GM18499 (cell line): ENCODE measurements around the gene CFAP46.
"Not testable (repeated sequence)": the region's sequence is repeated elsewhere in the genome, so short reads cannot be mapped to it uniquely, and the experiment has no call there.

Experiments used
- ATAC-seq: cut with Tn5 transposase; IDR thresholded peaks from one replicate; pipeline ENCODE4 v1.9.1; 2021; ENCODE audit warnings: moderate number of reproducible peaks; ENCODE audit not compliant: insufficient read depth, unreplicated experiment

The CFAP46 gene

DNA sequence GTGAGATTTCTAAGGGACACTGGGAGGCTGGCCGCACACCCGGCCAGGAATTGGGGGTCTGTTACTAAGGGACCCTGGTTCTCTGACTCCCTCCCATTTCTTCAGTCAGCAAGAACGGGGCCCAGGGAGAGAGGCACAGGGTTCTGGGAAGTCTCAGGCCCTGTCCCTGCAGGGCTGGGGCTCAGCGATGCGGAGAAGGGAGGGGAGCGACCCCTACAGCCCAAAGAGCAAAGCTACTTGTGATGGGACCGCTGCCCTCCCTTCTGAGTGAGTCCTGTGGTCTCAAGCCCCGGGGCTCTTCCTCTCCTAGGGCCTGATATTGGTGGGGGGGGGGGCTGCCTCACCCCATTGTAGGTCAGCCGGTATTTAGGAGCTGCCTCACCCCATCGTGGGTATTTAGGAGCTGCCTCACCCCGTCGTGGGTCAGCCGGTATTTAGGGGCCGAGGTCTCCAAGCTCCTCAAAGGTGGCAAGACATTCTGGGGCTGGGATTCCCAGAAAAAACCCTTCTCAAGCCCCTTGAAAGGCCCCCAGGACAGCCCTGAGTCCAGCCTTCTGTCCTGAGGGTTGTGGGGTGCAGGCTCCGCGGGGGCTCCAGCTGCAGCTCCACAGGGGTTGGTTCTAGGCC lies 139.6 kb downstream of the CFAP46 start:
- no peak for ATAC-seq

- no peak for ATAC-seq
Measured at GRCh38 chr10:132802048-132802447, 140.3 kb downstream of the CFAP46 start.

DNA sequence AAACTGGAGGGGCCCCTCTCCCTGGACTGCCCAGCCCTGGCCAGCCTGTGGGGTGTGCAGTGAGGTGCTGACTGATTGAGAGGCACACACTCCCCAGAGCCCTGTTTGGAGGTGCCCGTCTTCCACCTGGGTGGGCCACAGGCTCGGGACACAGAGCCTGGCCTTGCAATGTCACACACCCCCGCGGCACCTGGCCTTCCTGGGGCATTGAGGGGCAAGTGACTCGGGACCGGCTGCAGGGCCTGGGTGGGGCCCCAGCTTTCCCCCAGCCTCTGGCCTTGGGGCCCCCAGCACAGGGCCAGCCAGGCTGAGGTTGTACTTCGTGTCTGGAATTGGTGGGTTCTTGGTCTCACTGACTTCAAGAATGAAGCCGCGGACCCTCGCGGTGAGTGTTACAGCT lies 142.5 kb downstream of the CFAP46 start:
- ATAC-seq: no peak

- no peak for ATAC-seq
Measured at GRCh38 chr10:132798876-132799275, 143.5 kb downstream of the CFAP46 start.

GRCh38 chr10:132798403-132798802 lies 144.0 kb downstream of the CFAP46 start:
- no peak for ATAC-seq

GRCh38 chr10:132797986-132798385 lies 144.4 kb downstream of the CFAP46 start:
- not testable (repeated sequence) for ATAC-seq

GRCh38 chr10:132796846-132797245 lies 145.5 kb downstream of the CFAP46 start:
- ATAC-seq: no peak

DNA sequence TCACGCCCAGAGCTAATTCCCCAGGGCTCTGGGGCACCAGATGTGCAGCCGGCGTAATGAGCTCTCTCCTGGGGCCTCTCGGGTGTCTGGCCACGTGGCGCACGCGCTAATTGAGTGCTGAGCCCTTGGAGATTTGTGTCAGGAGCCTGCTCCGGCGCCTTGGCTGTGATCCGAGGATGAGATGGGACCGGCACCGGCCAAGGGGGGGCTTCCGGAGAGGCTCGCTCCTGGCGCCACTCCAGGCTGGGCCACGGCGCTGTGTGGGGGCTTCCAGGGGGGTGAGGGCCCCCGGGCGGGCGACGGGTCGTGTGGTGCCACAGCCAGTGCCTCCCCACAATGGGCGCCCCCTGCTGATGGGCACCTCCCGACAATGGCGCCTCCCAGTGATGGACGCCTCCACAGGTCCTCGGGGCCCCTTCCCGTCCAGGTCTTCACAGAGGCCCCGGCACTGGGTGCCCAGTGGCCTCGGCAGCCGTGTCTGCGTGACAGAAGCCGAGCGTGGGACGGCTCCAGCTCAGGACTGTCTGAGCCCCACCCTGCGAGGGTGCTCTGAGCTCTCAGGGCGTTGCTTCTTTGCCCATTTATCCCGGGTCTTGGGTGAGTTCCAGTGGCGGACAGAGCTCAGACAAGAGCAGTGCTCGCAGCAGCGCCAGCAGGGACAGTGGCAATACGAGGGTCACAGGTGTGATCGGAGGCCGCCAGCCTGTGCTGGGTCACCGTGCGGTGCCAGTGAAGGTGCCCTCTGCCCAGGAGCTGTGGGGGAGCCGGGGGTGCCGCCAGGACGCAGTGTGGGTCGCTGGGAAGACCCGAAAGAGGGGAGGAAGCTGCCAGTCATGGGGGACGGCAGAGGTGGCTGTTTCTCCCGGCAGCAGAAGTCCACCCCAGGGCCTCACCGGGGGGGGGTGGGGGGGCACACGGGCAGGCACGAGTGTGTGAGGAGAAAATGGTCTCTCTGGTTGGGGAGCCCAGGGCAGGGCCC lies 148.2 kb downstream of the CFAP46 start:
- no peak for ATAC-seq

DNA sequence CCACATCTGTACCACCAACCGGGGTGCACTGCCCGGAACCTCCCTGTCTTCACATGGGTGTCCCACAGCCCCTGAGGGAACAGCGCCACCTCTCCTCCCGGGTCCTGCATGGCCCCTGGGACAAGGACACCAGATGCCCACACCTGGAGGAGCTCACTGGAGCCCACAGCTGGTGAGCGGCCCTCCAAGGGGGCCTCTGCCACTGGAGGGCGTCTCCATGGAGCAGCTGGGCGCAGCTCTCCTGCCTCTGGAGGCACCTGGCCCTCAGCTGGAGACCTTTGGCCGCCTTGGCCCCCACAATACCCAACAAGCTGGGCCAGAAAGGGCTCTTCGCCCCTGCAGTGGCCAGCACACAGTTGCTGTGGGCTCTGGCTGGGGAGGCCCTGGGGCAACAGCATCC lies 149.2 kb downstream of the CFAP46 start:
- ATAC-seq: no peak

- ATAC-seq: no peak
Measured at GRCh38 chr10:132792796-132793195, 149.6 kb downstream of the CFAP46 start.

DNA sequence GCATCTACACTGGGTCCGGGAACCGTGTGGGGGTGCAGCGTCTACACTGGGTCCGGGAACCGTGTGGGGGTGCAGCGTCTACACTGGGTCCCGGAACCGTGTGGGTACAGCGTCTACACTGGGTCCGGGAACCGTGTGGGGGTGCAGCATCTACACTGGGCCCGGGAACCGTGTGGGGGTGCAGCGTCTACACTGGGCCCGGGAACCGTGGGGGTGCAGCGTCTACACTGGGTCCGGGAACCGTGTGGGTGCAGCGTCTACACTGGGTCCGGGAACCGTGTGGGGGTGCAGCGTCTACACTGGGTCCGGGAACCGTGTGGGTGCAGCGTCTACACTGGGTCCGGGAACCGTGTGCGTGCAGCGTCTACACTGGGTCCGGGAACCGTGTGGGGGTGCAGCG lies 150.3 kb downstream of the CFAP46 start:
- ATAC-seq: not testable (repeated sequence)

- ATAC-seq: no peak
Measured at GRCh38 chr10:132790934-132791829, 151.2 kb downstream of the CFAP46 start.

- ATAC-seq: no peak
Measured at GRCh38 chr10:132790470-132790869, 151.9 kb downstream of the CFAP46 start.

DNA sequence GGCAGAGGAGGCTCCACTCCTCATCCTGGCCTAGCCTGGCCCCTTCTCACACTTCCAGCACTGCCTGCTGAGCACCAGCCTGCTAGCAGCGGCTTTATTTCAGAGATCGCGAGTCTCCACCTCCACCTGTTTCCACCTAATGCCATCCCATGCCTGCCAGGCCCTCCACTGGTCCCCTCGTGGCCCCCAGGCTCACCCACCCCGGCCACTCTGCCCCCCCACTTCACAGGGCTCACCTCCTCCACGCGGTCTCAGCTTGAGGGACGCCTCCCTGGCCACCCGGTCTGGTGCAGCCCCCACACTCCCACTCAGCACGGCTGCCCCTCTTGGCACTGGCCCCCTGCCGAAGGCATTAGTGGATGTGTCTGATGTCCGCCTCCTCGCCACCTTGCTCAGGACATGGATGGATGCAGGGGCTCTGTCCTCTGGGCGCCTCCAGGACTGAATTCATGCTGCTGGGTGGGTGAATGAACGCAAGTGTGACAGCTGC lies 152.7 kb downstream of the CFAP46 start:
- no peak for ATAC-seq

DNA sequence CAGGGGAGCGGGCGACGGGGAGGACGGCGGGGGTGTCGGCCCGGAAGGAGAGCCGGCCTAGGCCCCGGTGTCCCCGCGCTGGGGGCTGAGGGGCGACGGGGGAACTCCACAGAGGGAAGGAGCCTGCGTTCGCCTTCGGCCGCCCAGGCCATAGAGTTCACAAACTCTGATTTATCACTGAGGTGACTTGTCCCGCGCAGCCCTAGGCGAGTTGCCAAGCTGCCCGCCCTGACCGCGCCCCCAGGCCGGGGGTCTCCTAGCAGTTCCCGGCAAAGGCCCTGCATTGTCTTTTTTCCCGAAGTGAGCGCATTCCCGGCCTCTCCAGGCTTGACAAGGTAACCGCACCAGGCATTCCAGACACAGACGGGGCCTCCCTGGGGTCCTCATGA lies 153.5 kb downstream of the CFAP46 start:
- ATAC-seq: no peak

DNA sequence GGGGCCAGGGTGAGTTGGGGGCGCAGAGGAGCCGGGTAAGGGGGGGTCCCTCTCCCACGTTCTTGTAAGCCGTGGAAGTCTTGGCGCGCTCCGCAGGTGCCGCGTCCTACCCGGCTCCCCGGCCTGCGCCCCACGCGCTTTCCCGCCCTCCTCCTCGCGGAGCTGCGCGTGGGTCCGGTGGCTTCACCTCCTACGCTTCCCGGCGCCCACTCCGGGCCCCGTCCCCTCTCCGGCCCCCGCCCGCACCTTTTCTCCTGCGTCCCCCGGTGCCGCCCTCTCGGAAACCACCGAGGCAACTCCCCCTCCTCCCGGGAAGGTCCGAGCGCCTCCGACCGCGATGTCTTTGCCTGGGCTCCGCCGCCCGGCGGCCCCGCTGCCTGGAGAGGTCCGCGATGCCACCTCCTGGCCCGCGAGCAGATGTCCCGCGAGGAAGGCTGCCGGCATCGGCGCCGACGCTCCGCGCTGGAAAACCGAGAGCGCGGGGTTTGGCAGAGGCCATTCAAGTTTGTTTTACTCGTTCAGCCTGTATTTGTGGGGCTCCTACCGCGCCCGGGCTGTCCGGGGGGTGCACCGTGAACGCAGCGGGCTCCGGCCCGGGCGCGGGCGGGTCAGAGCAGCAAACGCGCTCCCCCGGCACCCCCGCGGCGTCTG lies 154.1 kb downstream of the CFAP46 start:
- no peak for ATAC-seq

- ATAC-seq: no peak
Measured at GRCh38 chr10:132787495-132788179, 154.7 kb downstream of the CFAP46 start.

DNA sequence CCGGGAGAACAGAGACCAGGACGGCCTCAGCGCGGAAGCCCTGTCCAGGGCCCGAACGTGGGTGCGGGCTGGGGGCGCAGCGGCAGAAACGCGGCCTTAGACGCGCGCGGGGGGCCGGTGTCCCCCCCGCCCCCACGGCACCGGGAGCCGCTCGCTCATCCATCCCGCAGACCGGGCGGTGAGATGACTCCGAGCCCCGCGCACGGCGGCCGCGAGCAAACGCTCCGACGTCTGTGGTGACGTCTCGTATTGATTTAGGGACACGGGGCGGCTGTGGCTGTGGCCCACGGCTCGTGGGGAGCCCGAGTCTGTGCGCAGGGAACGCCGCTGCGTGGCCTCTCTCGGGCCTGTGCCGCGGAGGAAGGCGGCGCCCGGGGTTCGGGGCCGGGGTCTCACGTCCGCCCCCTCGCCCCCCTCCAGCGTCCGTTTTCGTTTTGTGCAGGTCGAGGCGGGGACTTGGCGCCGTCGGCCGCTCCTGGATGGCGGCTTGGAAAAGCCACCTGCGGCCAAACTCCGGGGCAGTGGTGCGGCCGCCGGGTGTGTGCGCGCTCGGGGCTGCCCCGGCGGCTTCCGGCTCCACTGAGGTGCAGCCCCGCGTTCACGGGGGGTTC lies 155.4 kb downstream of the CFAP46 start:
- ATAC-seq: no peak

- no peak for ATAC-seq
Measured at GRCh38 chr10:132786476-132786883, 155.9 kb downstream of the CFAP46 start.
